Ovary (tissue), 9 donors: ENCODE results near the gene BET1. TPM values are rescaled to one million over a fixed set of nuclear protein-coding genes. Genes with fewer than 3 reads are reported as not detected.

Source experiments
- DNase-seq, 5 donors: peaks; one replicate each; pipeline ENCODE4 v3.0.0-alpha.2; 2019 to 2020
- H3K27ac ChIP-seq, 2 donors: fragments of 200-600 bp; one replicate each; pipeline versions ENCODE4 v1.5.1 to v1.8.0; 2019 to 2022
- H3K27me3 ChIP-seq: fragments of 200-600 bp; one replicate; pipeline ENCODE4 v1.8.0; 2022
- H3K36me3 ChIP-seq: fragments of 200-600 bp; sonication (generic); one replicate; pipeline ENCODE4 v1.5.1; 2019
- H3K4me1 ChIP-seq: one replicate; pipeline ENCODE4 v1.8.1; 2013; ENCODE audit warnings: mild to moderate bottlenecking, moderate library complexity; ENCODE audit not compliant: insufficient read depth
- H3K4me3 ChIP-seq: fragments of 200-600 bp; sonication (generic); one replicate; pipeline ENCODE4 v1.5.1; 2017
- H3K9me3 ChIP-seq, 2 donors: fragments of 200-600 bp in 1 of 2; sonication (generic) in 1 of 2; one replicate each; pipeline versions ENCODE4 v1.5.1 to v1.8.1; 2013 to 2019; ENCODE audit warnings: mild to moderate bottlenecking in 1 of 2, moderate library complexity in 1 of 2
- EP300 ChIP-seq: sonication (generic); formaldehyde crosslinking; IDR thresholded peaks from one replicate; pipeline ENCODE4 v1.6.1; 2017; ENCODE audit warnings: antibody characterized with exemption
- POLR2A ChIP-seq: fragments of 450-650 bp; IDR thresholded peaks from one replicate; pipeline ENCODE4 v1.6.1; 2017; ENCODE audit warnings: antibody characterized with exemption, mild to moderate bottlenecking, moderate library complexity
- WGBS, 3 donors: extraction: QIAGEN DNeasy Blood & Tissue Kit in 1 of 3; methylation state at CpG; one replicate each; pipeline versions ENCODE4 v1.1.5 to v1.1.7; 2013 to 2017; 5-methylcytosine and 5-hydroxymethylcytosine counted together
- intact Hi-C, 4 donors: fragments of 100-400 bp; cut with DNase I; formaldehyde crosslinking; loops; one replicate each; pipeline versions ENCODE4 v1.11.0 to v1.15.1; 2022 to 2023
- polyA plus RNA-seq, 2 donors: library from polyadenylated mRNA; stranded (reverse); fragments of 200-250 nt in 1 of 2; fragments of 350-450 nt in 1 of 2; fragmentation: Illumina TruSeq in 1 of 2; extraction: RNeasy Lipid Tissue Mini Kit (QIAGEN cat#74804) in 1 of 2; gene quantifications; one replicate each; pipeline ENCODE4 v1.2.3, GENCODE V29; 2013 to 2014
- total RNA-seq, 7 donors: library from RNA; depleted of rRNA in 2 of 7; stranded (reverse); fragments of >200 nt in 2 of 7; fragmentation: NEBNext Ultra II Directional in 3 of 7; extraction: Animal tissue kit (Norgen Biotek cat#: 25700) in 3 of 7; gene quantifications; one replicate each; pipeline versions ENCODE4 v1.1.0 to v1.2.4, GENCODE V29; 2016 to 2023
- TF ChIP-seq, protein P1 (sequence below), 3 donors: fragments of 450-650 bp in 2 of 3; fragments of 200-600 bp in 1 of 3; IDR thresholded peaks; one replicate each; pipeline versions ENCODE4 v1.5.1 to v1.8.0; 2016 to 2022; ENCODE audit warnings: antibody characterized with exemption in 3 of 3, mild to moderate bottlenecking in 1 of 3
- donor health status: DM: no; HTN: no; CAD: no; lungs with moderate emphysema.
- donor health status: DM: no; HTN: no; CAD: no.
- donor health status: Bipolar disorder and iron deficiency.
- donor health status: DM: yes; HTN: yes; CAD: no.
- donor health status: DM: no; HTN: no; CAD: no.
- donor health status: DM: yes; HTN: yes; CAD: no.

The BET1 gene
- total and polyA plus RNA-seq, 9 donors = 22.9 to 35.9 (median 26.9) TPM

DNA sequence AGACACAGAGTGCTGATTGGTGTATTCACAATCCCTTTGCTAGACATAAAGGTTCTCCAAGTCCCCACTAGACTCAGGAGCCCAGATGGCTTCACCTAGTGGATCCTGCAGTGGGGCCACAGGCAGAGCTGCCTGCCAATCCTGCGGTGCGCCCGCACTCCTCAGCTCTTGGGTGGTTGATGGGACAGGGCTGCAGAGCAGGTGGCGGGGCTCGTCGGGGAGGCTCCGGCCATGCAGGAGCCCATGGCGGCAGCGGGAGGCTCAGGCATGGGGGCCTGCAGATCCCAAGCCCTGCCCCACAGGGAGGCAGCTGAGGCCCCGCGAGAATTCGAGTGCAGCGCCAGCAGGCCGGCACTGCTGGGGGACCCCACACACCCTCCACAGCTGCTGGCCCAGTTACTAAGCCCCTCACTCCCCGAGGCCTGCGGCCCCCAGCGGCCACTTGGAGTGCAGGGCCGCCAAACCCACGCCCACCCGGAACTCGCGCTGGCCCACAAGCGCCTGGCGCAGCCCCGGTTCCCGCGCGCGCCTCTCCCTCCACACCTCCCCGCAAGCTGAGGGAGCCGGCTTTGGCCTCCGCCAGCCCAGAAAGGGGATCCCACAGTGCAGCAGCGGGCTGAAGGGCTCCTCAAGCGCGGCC, 7.7 kb upstream of the BET1 start:
- Histone ChIP-seq H3K27me3 (peaks cover 4% of the 10 kb centered on the region), H3K36me3 (no peaks in the 10 kb centered on the region), H3K27ac (no peak overlapping the region), H3K9me3 (no peaks in the 10 kb centered on the region), H3K4me3 (no peak overlapping the region), H3K4me1 (no peaks in the 10 kb centered on the region)
- peak in 1 of 5 donors; percentile 15 for DNase-seq
- 94 to 95% (median 95%) methylated on average over 35 of the region's 35 CpGs for WGBS, 3 donors
- intact Hi-C loops = no loop called here
- no peak for TF ChIP-seq EP300
- TF ChIP-seq POLR2A = no peak
- TF ChIP-seq, protein P1, sequence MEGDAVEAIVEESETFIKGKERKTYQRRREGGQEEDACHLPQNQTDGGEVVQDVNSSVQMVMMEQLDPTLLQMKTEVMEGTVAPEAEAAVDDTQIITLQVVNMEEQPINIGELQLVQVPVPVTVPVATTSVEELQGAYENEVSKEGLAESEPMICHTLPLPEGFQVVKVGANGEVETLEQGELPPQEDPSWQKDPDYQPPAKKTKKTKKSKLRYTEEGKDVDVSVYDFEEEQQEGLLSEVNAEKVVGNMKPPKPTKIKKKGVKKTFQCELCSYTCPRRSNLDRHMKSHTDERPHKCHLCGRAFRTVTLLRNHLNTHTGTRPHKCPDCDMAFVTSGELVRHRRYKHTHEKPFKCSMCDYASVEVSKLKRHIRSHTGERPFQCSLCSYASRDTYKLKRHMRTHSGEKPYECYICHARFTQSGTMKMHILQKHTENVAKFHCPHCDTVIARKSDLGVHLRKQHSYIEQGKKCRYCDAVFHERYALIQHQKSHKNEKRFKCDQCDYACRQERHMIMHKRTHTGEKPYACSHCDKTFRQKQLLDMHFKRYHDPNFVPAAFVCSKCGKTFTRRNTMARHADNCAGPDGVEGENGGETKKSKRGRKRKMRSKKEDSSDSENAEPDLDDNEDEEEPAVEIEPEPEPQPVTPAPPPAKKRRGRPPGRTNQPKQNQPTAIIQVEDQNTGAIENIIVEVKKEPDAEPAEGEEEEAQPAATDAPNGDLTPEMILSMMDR (IDR thresholded peaks at IDR 0.05) = no peak

DNA sequence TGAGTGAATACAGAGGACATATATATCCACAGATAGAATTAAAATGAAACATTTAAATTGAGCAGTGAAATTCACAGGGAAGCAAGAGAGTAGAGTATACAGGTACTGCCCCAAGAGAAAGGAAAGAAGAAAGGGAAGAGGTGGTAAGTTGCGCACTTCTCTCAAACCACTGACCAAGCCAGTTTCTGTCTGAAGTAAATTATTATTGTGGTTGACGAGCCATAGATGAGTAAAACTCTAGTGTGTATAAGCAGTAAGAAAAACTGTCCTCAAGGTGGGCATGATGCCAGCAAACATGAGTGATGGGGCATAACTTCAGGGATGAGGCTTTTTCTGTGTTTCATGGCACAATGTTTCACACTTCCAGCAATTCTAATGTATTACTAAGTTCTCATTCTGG, 4.4 kb upstream of the BET1 start:
- H3K27me3 ChIP-seq = no peaks in the 10 kb centered on the region
- H3K4me1 ChIP-seq = no peaks in the 10 kb centered on the region
- no peaks in the 10 kb centered on the region for H3K36me3 ChIP-seq
- intact Hi-C loops = loop anchor here in 1 of 4 donors (10.0 kb wide), 1 partner anchor 104 kb away; the partner anchor contains the start of gene GNGT1
- no peak overlapping the region for H3K27ac ChIP-seq
- no peak for DNase-seq
- H3K9me3 ChIP-seq = no peaks in the 10 kb centered on the region
- no peak overlapping the region for H3K4me3 ChIP-seq
- TF ChIP-seq POLR2A = no peak
- TF ChIP-seq, protein P1 (IDR thresholded peaks at IDR 0.05) = no peak
- TF ChIP-seq EP300 = no peak
- 83 to 89% (median 83%) methylated on average over 2 of the region's 2 CpGs for WGBS, 3 donors

GRCh38 chr7:94005753-94006152, 1.6 kb upstream of the BET1 start:
- Histone ChIP-seq H3K4me1 (no peaks in the 10 kb centered on the region), H3K9me3 (no peaks in the 10 kb centered on the region), H3K36me3 (no peaks in the 10 kb centered on the region), H3K27me3 (no peaks in the 10 kb centered on the region), H3K4me3 (no peak overlapping the region), H3K27ac (no peak overlapping the region)
- intact Hi-C loops = loop anchor here in 1 of 4 donors (10.0 kb wide), 1 partner anchor 101 kb away; the partner anchor contains the start of gene GNGT1
- WGBS, 3 donors = 72 to 80% (median 77%) methylated on average over 3 of the region's 3 CpGs
- TF ChIP-seq, protein P1 (IDR thresholded peaks at IDR 0.05) = no peak
- TF ChIP-seq EP300 = no peak
- TF ChIP-seq POLR2A = no peak
- no peak for DNase-seq

DNA sequence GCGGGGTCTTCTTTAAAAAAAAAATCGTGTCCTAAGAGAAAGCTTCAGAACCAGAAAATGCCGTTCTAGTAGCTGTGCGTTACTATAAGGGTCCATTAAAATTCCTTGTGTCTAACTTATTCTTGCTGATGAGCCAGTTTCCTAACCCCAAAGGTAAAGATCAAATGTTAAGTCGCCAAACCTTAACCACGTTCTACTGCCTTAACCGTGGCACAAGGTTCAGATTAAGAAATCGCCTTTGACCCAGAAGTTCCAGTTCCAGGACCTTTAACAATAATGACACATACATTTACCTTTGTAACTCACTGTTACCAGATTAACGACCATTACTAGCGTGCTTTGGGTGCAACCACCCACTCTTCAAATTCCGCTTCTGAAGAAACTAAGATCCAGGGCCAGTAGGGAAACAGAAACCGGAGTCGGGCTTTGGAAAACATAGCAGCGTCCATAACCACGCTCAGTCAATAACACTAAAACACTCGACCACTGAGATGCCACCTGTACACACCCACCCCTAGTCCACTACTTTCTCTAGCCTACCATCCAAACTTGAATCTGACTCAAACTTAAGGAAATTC, 620 bp downstream of the BET1 start:
- no peak for DNase-seq
- intact Hi-C loops = loop anchor here in 1 of 4 donors (10.0 kb wide), 1 partner anchor 99 kb away; the partner anchor contains the start of gene GNGT1
- peak overlapping the region; percentile 56 to 77 for H3K27ac ChIP-seq

More for the DNA sequence above, 620 bp downstream of the BET1 start:
- no peaks in the 10 kb centered on the region for H3K9me3 ChIP-seq
- H3K36me3 ChIP-seq = no peaks in the 10 kb centered on the region
- peak overlapping the region; percentile 73 for H3K4me3 ChIP-seq
- H3K4me1 ChIP-seq = peaks cover 2% of the 10 kb centered on the region
- WGBS, 3 donors = 3 to 4% (median 4%) methylated on average over 16 of the region's 16 CpGs
- H3K27me3 ChIP-seq = no peaks in the 10 kb centered on the region
- TF ChIP-seq EP300 = no peak
- TF ChIP-seq POLR2A = no peak
- TF ChIP-seq, protein P1 (IDR thresholded peaks at IDR 0.05) = no peak
